ENCODE measurements around the gene POLR3G.

DNA sequence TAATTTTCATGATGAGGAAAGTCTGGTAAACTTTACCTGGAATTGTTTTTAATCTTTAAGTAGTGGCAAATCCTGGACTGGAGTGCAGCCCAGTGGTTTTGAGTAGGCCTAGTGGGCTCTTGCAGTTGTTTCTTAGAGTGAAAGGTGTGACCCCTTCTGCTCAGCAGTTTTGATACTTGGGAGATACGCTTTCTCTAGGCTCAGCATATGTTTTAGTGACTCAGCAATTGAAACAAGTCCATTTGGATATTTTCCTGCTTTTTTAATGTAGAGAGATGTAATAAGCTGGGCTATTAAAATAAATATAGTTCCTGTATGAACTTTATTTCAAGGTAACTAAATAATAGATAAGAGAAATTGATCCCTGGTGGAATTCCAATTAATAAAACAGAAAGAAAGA is 6.0 kb downstream of the POLR3G start:
- TF ChIP-seq SUZ12 (IDR thresholded peaks at IDR 0.05; ENCODE audit: extremely low read depth, insufficient read depth, insufficient read length) (no peak), YY1 (IDR thresholded peaks at IDR 0.05; ENCODE audit: insufficient read depth, insufficient read length) (no peak)
